ENCODE data around the gene ACSL1.

DNA sequence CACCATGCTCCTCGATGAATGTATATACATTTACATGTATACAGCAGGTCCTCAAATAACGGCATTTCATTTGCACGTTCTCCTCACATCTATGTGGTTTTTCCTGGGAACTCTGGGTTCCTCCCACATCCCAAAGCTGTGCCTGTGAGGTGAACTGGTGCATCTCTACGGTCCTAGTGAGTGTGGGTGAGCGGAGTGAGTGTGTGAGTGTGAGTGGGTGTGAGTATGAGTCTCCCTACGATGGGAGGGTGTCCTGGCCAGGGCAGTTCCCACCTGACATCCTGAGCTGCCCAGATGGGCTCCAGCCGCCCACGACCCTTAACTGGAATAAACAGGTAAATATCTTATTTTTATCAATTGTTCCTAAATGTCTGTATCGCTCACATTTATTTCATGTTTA, 40.0 kb downstream of the ACSL1 start:
- TF ChIP-seq GATA2 (IDR thresholded peaks at IDR 0.05; ENCODE audit: low read depth, low read length), result no peak
- no peak for TF ChIP-seq GATA3 (IDR thresholded peaks at IDR 0.05; ENCODE audit: low read depth, low read length)
